ENCODE data around the gene MBTPS1. TPM values are rescaled to one million over a fixed set of nuclear protein-coding genes. Genes with fewer than 3 reads are reported as not detected.
A peak's percentile ranks its signal among the peaks of the same experiment; 100 is the strongest.

Gene MBTPS1
- total and polyA plus RNA-seq, 9 of the 15 experiments (the other 6 are each of a cell fraction or from before 2014, with no cell fraction given): 2.8 to 57.6 (median 43.8) TPM

DNA sequence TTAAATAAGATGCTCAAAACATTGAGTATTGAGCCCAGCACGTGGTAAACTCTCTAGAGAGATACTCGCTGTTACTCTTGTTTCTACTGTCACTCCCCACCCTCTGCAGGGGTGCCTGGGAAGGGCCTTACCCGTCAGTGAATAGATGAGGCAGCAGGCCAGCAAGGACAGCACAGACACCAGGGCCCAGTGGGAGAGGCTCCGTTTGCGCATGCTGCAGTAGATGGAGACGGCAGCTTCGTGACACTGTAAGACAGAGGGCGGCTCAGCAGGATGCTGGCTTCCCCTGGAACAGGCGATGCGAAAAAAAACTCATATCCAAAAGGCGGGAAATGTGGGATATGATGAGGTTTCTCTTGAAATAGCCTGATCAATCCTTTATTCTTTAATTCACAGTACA, 94.1 kb downstream of the MBTPS1 start:
- Histone ChIP-seq H3K9me3 (replicated peaks; ENCODE audit: control insufficient read depth, insufficient read depth, low read depth, low read length) (peaks cover 11% of the 10 kb centered on the region), H3K4me3 (no peak overlapping the region), H4K20me1 (replicated peaks; ENCODE audit: control insufficient read depth, insufficient read depth, low read length) (0 out of 2 replicates have a peak, but pooled peaks cover 2% of the 10 kb centered on the region), H3K36me3 (ENCODE audit: control insufficient read depth, insufficient read depth, low read length) (no peaks in the 10 kb centered on the region), H3K4me1 (replicated peaks in 1 of 2; ENCODE audit: control insufficient read depth in 2 of 2, insufficient read depth in 2 of 2, low read length in 2 of 2) (no peaks in the 10 kb centered on the region), H3K79me2 (ENCODE audit: control insufficient read depth, insufficient read depth, low read length) (no peaks in the 10 kb centered on the region), H2AFZ (ENCODE audit: low read depth, low read length) (no peak overlapping the region), H3K4me2 (ENCODE audit: insufficient read depth, low read length) (no peak overlapping the region), H3K9me1 (ENCODE audit: control insufficient read depth, insufficient read depth, low read length) (peaks cover 3% of the 10 kb centered on the region), H3K27me3 (ENCODE audit: control insufficient read depth in 2 of 2, insufficient read depth in 2 of 2, low read length in 2 of 2) (peaks cover 66 to 87% of the 10 kb centered on the region in 2 experiments), H3K9ac (ENCODE audit: insufficient read depth in 1 of 2, low read depth in 2 of 2, low read length in 2 of 2) (no peak overlapping the region), H3K27ac (ENCODE audit: extremely low read depth, low read depth, low read length) (no peak overlapping the region)
- intact Hi-C loops (cut with micrococcal nuclease): no loop called here
- no TSS peak for BruUV-seq (replicated peaks)
- CTCF ChIA-PET (ENCODE audit: low intra/inter-chr PET ratio): no interaction called here
- FAIRE-seq: no peak
- TF ChIP-seq ASH1L (IDR thresholded peaks at IDR 0.05; ENCODE audit: borderline replicate concordance, low read depth, partially characterized antibody): no peak
- no peak for TF ChIP-seq MTA2 (IDR thresholded peaks at IDR 0.05; ENCODE audit: low read depth)
- no peak for TF ChIP-seq BRCA1 (IDR thresholded peaks at IDR 0.05)
- no peak for TF ChIP-seq BRCA1 (CRISPR knock-in tag; IDR thresholded peaks at IDR 0.05)
- DNase-seq (ENCODE audit: extremely low read depth in 1 of 4, low spot score in 3 of 4): no peak
- in situ Hi-C loops (cut with MboI): no loop called here
- 9% methylated on average over 11 of the region's 11 CpGs for WGBS (ENCODE audit: insufficient coverage, low coverage, missing lambda C conversion rate)
- POLR2A ChIA-PET: interaction anchor here (0.6 kb wide), 2 partner anchors 52 to 438 kb away, joined by 3 read pairs; no protein-coding TSS in a partner anchor
- ATAC-seq: no peak

- no TSS peak for BruUV-seq (replicated peaks)
- H3K27me3 ChIP-seq (ENCODE audit: control insufficient read depth in 2 of 2, insufficient read depth in 2 of 2, low read length in 2 of 2): peaks cover 56 to 87% of the 10 kb centered on the region in 2 experiments
- CTCF ChIA-PET (ENCODE audit: low intra/inter-chr PET ratio): no interaction called here
- peak in 1 of 2 experiments; percentile 15; a peak in 1 of 4 replicates for TF ChIP-seq TRIM24 (IDR thresholded peaks at IDR 0.05)
- TF ChIP-seq MBD1 (CRISPR knock-in tag; IDR thresholded peaks at IDR 0.05): no peak
- TF ChIP-seq ZEB2 (IDR thresholded peaks at IDR 0.05): no peak
Observed at GRCh38 chr16:84021488-84021887, 95.3 kb downstream of the MBTPS1 start.

More at GRCh38 chr16:84021488-84021887, 95.3 kb downstream of the MBTPS1 start:
- H3K4me3 ChIP-seq: no peak overlapping the region
- no peaks in the 10 kb centered on the region for H3K4me1 ChIP-seq (replicated peaks in 1 of 2; ENCODE audit: control insufficient read depth in 2 of 2, insufficient read depth in 2 of 2, low read length in 2 of 2)
- H3K9me3 ChIP-seq (replicated peaks; ENCODE audit: control insufficient read depth, insufficient read depth, low read depth, low read length): peaks cover 11% of the 10 kb centered on the region
- 0 out of 2 replicates have a peak, but pooled peaks cover 2% of the 10 kb centered on the region for H4K20me1 ChIP-seq (replicated peaks; ENCODE audit: control insufficient read depth, insufficient read depth, low read length)
- no peaks in the 10 kb centered on the region for H3K36me3 ChIP-seq (ENCODE audit: control insufficient read depth, insufficient read depth, low read length)
- H3K27ac ChIP-seq (ENCODE audit: extremely low read depth, low read depth, low read length): no peak overlapping the region
- in situ Hi-C loops (cut with MboI): no loop called here
- ATAC-seq (no peak), FAIRE-seq (no peak), DNase-seq (ENCODE audit: extremely low read depth in 1 of 4, low spot score in 3 of 4) (no peak)
- no peak overlapping the region for H3K4me2 ChIP-seq (ENCODE audit: insufficient read depth, low read length)
- intact Hi-C loops (cut with micrococcal nuclease): no loop called here
- H2AFZ ChIP-seq (ENCODE audit: low read depth, low read length): no peak overlapping the region
- H3K9me1 ChIP-seq (ENCODE audit: control insufficient read depth, insufficient read depth, low read length): peaks cover 3% of the 10 kb centered on the region
- POLR2A ChIA-PET: no interaction called here
- WGBS (ENCODE audit: insufficient coverage, low coverage, missing lambda C conversion rate): 6% methylated on average over 5 of the region's 5 CpGs
- H3K79me2 ChIP-seq (ENCODE audit: control insufficient read depth, insufficient read depth, low read length): no peaks in the 10 kb centered on the region
- H3K9ac ChIP-seq (ENCODE audit: insufficient read depth in 1 of 2, low read depth in 2 of 2, low read length in 2 of 2): no peak overlapping the region
